Stimulated activated CD8-positive, alpha-beta memory T cell treated with anti-CD3 and anti-CD28 coated beads, Interleukin-7, amount 100 ng/mL, for 1 hour (primary cell): ENCODE data around the gene ENPP4.
"Not testable (repeated sequence)": the region's sequence is repeated elsewhere in the genome, so short reads cannot be mapped to it uniquely, and the experiment has no call there.

ENCODE experiments used
- DNase-seq, 2 donors: peaks; one replicate each; pipeline ENCODE4 v3.0.0-alpha.2; 2020; ENCODE audit warnings: low read depth in 2 of 2

ENPP4 gene

GRCh38 chr6:46129629-46130511, at the start of gene ENPP4:
Gene ENPP4 (plus strand): TSS chr6:46129989. CDS start chr6:46139584, 9,595 bp downstream.
- DNase-seq: peak; percentile 77 to 80

- no peak for DNase-seq
These were observed 49.7 kb upstream of the ENPP4 start for GRCh38 chr6:46080111-46080510.

GRCh38 chr6:46085688-46086087, 44.1 kb upstream of the ENPP4 start:
- not testable (repeated sequence) for DNase-seq

- peak; percentile 13 to 21 for DNase-seq
These were observed 39.4 kb upstream of the ENPP4 start for GRCh38 chr6:46090115-46091079.

GRCh38 chr6:46091080-46091478, 38.7 kb upstream of the ENPP4 start:
- no peak for DNase-seq

GRCh38 chr6:46095251-46095650, 34.5 kb upstream of the ENPP4 start:
- DNase-seq: no peak

- DNase-seq: no peak
These were observed 32.4 kb upstream of the ENPP4 start for GRCh38 chr6:46097366-46097765.

GRCh38 chr6:46098678-46099077, 31.1 kb upstream of the ENPP4 start:
- DNase-seq: no peak

GRCh38 chr6:46099952-46100351, 29.8 kb upstream of the ENPP4 start:
- DNase-seq: no peak

GRCh38 chr6:46102123-46102522, 27.7 kb upstream of the ENPP4 start:
- no peak for DNase-seq

GRCh38 chr6:46103441-46104115, 26.2 kb upstream of the ENPP4 start:
- DNase-seq: no peak

- no peak for DNase-seq
These were observed 25.6 kb upstream of the ENPP4 start for GRCh38 chr6:46104209-46104608.

GRCh38 chr6:46105568-46105967, 24.2 kb upstream of the ENPP4 start:
- no peak for DNase-seq

GRCh38 chr6:46113370-46113769, 16.4 kb upstream of the ENPP4 start:
- DNase-seq: no peak

- no peak for DNase-seq
These were observed 14.2 kb upstream of the ENPP4 start for GRCh38 chr6:46115634-46116033.

- DNase-seq: no peak
These were observed 13.5 kb upstream of the ENPP4 start for GRCh38 chr6:46116289-46116688.

- DNase-seq: no peak
These were observed 11.6 kb upstream of the ENPP4 start for GRCh38 chr6:46118157-46118556.

GRCh38 chr6:46118836-46119235, 11.0 kb upstream of the ENPP4 start:
- DNase-seq: no peak

GRCh38 chr6:46119679-46120078, 10.1 kb upstream of the ENPP4 start:
- not testable (repeated sequence) for DNase-seq

- DNase-seq: no peak
These were observed 1.3 kb upstream of the ENPP4 start for GRCh38 chr6:46128476-46128875.

- peak in 1 of 2 donors; percentile 13 for DNase-seq
These were observed 529 bp upstream of the ENPP4 start for GRCh38 chr6:46129291-46129628.

- DNase-seq: no peak
These were observed 877 bp downstream of the ENPP4 start for GRCh38 chr6:46130666-46131065.
